ENCODE results near the gene DCLRE1B. TPM values are rescaled to one million over a fixed set of nuclear protein-coding genes. Genes with fewer than 3 reads are reported as not detected.
A peak's percentile ranks its signal among the peaks of the same experiment; 100 is the strongest.

Gene DCLRE1B
- total and polyA plus RNA-seq, 9 of the 15 experiments (the other 6 are each of a cell fraction or from before 2014, with no cell fraction given): 10.6 to 28.8 (median 17.2) TPM

- TF ChIP-seq FOXK1 (CRISPR knock-in tag; IDR thresholded peaks at IDR 0.05; ENCODE audit: borderline replicate concordance) (0 out of 2 replicates have a peak, but pooled peaks have one; percentile 58), TSHZ1 (CRISPR knock-in tag; IDR thresholded peaks at IDR 0.05) (no peak), NFXL1 (CRISPR knock-in tag; IDR thresholded peaks at IDR 0.05) (no peak), ZNF133 (CRISPR knock-in tag; IDR thresholded peaks at IDR 0.05) (peak; percentile 61; the same call in 1 of the 2 replicates), TAF9B (IDR thresholded peaks at IDR 0.05; ENCODE audit: partially characterized antibody) (no peak), POLR2G (IDR thresholded peaks at IDR 0.05; ENCODE audit: low read depth, low read length) (peak; percentile 86), ZNF512 (tag; IDR thresholded peaks at IDR 0.05) (no peak), ZNF324 (CRISPR knock-in tag; IDR thresholded peaks at IDR 0.05) (peak; percentile 53; the same call in 1 of the 2 replicates), PCBP1 (IDR thresholded peaks at IDR 0.05; ENCODE audit: low read depth, low read length, poor library complexity, severe bottlenecking) (no peak), TAF15 (IDR thresholded peaks at IDR 0.05; ENCODE audit: low read depth, low read length) (no peak), CTBP1 (IDR thresholded peaks at IDR 0.05; ENCODE audit: borderline replicate concordance) (peak; percentile 21), GATA2 (CRISPR knock-in tag; IDR thresholded peaks at IDR 0.05) (no peak), E2F5 (CRISPR knock-in tag; IDR thresholded peaks at IDR 0.05) (no peak; the same call in 1 of the 2 replicates), FOSL1 (tag; conservative IDR thresholded peaks at IDR 0.05) (peak; percentile 8; the same call in 1 of the 2 replicates), ZNF655 (CRISPR knock-in tag; IDR thresholded peaks at IDR 0.05) (no peak), PHTF2 (CRISPR knock-in tag; IDR thresholded peaks at IDR 0.05) (no peak), EP300 (IDR thresholded peaks at IDR 0.05; ENCODE audit: low read length) (0 out of 2 replicates have a peak, but pooled peaks have one; percentile 7), ZNF695 (CRISPR knock-in tag; IDR thresholded peaks at IDR 0.05) (0 out of 2 replicates have a peak, but pooled peaks have one; percentile 76), PRPF4 (IDR thresholded peaks at IDR 0.05; ENCODE audit: insufficient read depth, low read depth, low read length, poor library complexity, severe bottlenecking) (no peak), SP2 (IDR thresholded peaks at IDR 0.05; ENCODE audit: extremely low read depth, low read depth, low read length, poor library complexity, severe bottlenecking) (no peak), CHD1 (IDR thresholded peaks at IDR 0.05; ENCODE audit: low read length) (peak; percentile 96)
Observed at GRCh38 chr1:113929750-113930498, 24.8 kb downstream of the DCLRE1B start (continued).

Measured in K562 (cell line).